Hypothalamus (tissue), 51 donors: Measurements from ENCODE around the gene METTL26.

Experiments
- DNase-seq, 51 donors: peaks; one replicate each; lab custom pipeline; 2025; lab: John Stamatoyannopoulos, UW

METTL26 gene

GRCh38 chr16:586645-587590 lies 49.2 kb downstream of the METTL26 start:
- peak in 13 of 51 donors; percentile 10 to 42 (median 31) for DNase-seq

GRCh38 chr16:586047-586644 lies 50.0 kb downstream of the METTL26 start:
- DNase-seq: peak in 1 of 51 donors; percentile 60

GRCh38 chr16:585351-585750 lies 50.8 kb downstream of the METTL26 start:
- DNase-seq: no peak
